Hepatocyte (in vitro differentiated cells): ENCODE data around the gene LCLAT1.

Experiments
- EZH2 ChIP-seq: fragments of 200-600 bp; sonication (generic); IDR thresholded peaks from 2 replicates; pipeline ENCODE4 v1.6.1; 2016; ENCODE audit warnings: antibody characterized with exemption, mild to moderate bottlenecking, borderline replicate concordance
- EZH2phosphoT487 ChIP-seq: fragments of 200-600 bp; sonication (generic); IDR thresholded peaks from one replicate; pipeline ENCODE4 v1.6.1; 2018; ENCODE audit warnings: antibody characterized with exemption, mild to moderate bottlenecking, low read depth, moderate library complexity; ENCODE audit not compliant: unreplicated experiment, severe bottlenecking
- TF ChIP-seq, protein P1 (sequence below): fragments of 200-600 bp; sonication (generic); IDR thresholded peaks from 2 replicates; pipeline ENCODE4 v1.5.1; 2016; ENCODE audit warnings: antibody characterized with exemption, mild to moderate bottlenecking; ENCODE audit not compliant: poor library complexity

GRCh38 chr2:30541680-30542079, 94.6 kb downstream of the LCLAT1 start:
- TF ChIP-seq, protein P1, sequence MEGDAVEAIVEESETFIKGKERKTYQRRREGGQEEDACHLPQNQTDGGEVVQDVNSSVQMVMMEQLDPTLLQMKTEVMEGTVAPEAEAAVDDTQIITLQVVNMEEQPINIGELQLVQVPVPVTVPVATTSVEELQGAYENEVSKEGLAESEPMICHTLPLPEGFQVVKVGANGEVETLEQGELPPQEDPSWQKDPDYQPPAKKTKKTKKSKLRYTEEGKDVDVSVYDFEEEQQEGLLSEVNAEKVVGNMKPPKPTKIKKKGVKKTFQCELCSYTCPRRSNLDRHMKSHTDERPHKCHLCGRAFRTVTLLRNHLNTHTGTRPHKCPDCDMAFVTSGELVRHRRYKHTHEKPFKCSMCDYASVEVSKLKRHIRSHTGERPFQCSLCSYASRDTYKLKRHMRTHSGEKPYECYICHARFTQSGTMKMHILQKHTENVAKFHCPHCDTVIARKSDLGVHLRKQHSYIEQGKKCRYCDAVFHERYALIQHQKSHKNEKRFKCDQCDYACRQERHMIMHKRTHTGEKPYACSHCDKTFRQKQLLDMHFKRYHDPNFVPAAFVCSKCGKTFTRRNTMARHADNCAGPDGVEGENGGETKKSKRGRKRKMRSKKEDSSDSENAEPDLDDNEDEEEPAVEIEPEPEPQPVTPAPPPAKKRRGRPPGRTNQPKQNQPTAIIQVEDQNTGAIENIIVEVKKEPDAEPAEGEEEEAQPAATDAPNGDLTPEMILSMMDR = no peak
- TF ChIP-seq EZH2phosphoT487 = no peak
- no peak for TF ChIP-seq EZH2
